GM18520 (cell line): ENCODE measurements around the gene PLXNA4.

ENCODE experiments used
- ATAC-seq: cut with Tn5 transposase; IDR thresholded peaks from one replicate; pipeline ENCODE4 v1.9.1; 2021; ENCODE audit not compliant: unreplicated experiment

PLXNA4 gene

GRCh38 chr7:132328047-132328620, 248.1 kb downstream of the PLXNA4 start:
- ATAC-seq: no peak

DNA sequence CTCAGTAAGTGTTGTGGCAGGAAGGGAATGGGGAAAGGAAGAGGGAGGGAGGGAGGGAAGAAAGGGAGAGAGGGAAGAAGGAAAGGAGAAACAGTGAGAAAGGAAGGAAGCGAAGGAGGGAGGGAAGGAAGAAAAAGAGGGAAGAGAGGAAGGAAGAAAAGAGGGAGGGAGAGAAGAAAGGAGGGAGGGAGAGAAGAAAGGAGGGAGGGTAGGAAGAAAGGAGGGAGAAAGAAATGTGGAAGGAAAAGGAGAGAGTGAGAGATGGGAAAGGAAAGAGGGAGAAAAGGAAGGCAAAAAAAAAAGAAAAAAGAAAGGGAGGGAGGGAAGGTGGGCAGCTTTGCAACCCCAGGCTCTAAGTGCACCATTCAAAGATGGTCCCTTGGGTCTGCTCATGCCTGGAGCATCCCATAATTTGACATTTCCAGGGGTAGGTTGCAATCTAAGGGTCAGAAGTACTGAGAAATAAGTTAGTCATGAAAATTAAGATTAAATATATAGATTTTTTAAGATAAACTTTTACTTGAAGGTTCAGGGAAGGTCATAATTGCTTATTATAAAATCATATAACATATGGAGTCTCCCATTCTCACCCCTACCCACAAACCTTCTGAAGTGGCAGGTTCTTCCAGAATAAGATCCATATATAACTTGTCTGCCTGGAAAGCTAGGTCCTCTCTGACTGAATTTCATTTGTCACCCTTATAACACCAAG, 249.2 kb downstream of the PLXNA4 start:
- no peak for ATAC-seq

GRCh38 chr7:132322970-132323369, 253.3 kb downstream of the PLXNA4 start:
- no peak for ATAC-seq

GRCh38 chr7:132321387-132321786, 254.9 kb downstream of the PLXNA4 start:
- ATAC-seq: no peak

GRCh38 chr7:132319481-132319880, 256.8 kb downstream of the PLXNA4 start:
- no peak for ATAC-seq

DNA sequence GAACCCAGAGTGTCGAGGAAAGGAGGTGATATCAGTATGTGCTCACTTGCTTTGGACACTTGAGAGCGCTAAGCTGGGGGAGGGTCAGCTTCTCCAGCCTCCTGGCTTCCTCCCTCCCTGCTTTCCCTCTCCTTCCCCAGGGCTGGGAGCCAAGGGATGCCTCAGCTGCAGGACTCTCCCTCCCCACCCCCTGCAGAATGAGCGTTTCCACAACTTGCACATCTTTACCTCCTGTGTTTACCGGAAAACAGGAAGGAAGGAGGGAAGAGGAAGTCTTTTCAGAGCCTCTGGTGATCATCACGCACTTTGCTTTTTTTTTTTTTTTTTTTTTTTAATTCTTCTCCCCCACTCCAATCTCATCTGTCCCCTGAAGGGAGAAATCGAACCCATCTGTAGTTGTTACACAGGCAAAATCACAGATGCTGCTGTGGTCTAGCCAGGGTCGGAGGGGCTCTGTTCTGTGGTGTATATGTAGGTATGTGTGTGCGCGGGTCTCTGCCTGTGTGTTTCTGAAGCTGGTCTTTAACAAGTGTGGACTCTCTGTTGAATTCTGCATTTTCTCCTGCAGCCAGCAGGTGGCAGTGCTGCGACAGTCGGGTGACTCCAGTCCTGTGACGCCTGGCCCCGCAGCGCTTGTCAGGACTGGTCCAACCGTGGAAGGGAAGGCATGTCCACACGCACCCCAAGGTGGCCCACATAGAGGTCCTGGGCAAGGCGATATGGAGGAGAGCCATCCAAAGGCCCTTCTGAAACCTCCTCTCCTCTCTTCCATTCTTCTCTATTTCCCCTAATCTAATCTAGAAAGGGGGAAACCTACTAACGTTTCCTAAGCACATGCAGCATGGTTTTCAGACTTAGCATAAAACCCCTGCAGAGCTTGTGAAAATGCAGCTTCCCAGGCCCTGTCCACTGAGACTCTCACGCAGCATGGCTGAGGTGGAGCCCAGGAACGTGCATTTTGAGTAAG, 257.6 kb downstream of the PLXNA4 start:
- ATAC-seq: peak; percentile 68

DNA sequence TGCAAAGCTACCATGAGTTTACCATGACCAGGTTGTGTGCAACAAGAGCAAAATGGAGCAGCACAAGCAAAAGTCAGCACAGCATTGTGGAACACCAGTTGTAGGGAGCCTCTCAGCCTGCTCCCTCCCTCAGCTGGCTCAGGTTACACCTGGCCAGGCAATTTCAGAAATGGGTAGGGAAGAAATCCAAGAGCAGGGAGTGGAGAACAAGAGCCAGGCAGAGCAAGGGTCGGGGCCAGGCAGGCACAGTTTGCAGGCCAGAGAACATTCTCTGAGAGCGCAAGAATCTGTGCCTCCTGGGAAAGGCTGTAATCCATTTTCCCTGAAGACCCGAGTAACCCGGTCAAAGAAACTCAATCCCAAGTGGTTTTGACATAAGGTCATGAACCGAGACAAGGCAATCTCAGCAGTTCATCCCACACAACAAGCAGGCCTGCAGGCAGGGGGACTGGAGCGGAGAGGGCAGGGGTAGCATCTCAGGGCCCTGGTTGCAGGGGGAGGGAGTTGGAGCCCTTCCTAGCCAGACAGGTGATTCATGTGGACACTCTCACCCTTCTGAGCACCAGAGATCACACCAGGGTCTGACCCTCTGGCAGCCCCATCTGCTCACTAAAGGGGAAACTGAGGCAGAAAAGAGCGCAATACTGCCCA, 258.4 kb downstream of the PLXNA4 start:
- ATAC-seq: no peak

- ATAC-seq: no peak
Measured at GRCh38 chr7:132312531-132313055, 263.7 kb downstream of the PLXNA4 start.

- ATAC-seq: no peak
Measured at GRCh38 chr7:132311733-132312132, 264.5 kb downstream of the PLXNA4 start.

DNA sequence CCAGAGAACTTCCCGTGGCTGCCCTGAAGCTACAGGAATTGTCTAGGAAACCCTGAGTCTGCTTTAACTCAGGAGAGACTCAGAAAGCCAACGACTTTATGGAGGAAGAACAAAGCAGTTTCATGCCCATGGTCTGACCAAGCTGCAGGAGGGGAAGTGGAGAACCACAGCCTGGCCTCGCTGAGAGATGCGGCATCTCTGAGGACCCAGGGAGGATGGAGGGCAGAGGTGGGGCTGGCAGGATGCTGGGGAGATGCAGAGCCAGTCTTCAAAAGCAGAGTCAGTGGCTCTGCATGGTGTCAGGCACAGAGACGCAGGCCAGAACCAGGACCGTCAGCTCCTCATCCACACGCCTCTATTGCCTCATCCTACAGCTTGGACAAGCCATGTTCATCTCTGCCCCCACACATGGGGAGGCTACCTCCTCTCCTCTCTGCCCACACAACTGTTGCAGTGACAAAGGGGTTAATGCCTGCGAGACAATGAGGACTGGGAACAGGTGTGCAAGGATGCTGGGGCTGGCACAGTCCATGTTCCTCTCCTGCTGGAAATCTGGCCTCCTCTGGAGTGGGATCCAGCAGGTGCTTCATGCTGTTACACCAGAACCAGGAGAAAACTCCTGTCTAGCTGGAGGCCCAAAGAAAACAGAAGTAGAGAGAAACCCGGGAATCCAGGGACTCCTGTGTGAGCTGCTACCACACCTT, 267.0 kb downstream of the PLXNA4 start:
- ATAC-seq: no peak

DNA sequence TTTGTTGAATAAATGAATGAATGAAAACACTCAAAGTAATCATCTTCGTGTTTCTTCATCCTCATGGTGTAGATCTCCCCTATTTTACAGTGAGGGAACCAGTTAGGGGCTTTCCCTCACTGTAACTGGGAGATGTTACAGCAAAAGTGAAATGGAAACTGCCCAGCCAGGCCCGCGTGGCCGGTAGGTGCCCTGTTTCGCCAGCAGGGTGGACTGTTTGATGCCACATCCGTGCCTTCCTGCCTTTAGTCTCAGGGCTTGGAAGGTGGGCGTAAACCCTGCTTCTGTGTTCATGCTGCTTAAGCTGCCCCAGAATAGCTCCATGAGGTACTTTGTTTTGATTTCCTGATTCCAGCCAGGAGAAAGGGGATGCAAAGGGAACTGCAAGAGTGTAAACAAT, 268.8 kb downstream of the PLXNA4 start:
- ATAC-seq: no peak

GRCh38 chr7:132300599-132301277, 275.5 kb downstream of the PLXNA4 start:
- no peak for ATAC-seq

- no peak for ATAC-seq
Measured at GRCh38 chr7:132298790-132299189, 277.5 kb downstream of the PLXNA4 start.

DNA sequence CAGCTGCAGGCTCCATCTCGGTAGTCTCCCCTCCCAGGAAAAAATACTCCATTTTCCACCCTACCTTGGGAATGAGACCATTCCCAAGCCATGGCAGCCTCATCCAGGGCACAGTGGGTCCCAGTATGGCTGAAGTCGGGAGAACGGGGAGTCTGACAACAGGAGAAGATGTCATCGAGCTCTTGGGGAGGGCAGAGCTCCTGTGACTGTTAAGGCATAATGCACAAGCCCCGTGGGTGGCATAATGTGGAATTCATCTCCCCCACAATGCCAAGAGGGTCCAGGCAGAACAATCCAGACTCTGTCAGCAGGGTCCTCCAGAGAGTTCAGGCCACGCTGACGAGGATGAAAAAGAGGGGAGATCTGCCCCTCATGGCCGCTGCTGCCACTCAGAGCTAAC, 279.4 kb downstream of the PLXNA4 start:
- no peak for ATAC-seq

DNA sequence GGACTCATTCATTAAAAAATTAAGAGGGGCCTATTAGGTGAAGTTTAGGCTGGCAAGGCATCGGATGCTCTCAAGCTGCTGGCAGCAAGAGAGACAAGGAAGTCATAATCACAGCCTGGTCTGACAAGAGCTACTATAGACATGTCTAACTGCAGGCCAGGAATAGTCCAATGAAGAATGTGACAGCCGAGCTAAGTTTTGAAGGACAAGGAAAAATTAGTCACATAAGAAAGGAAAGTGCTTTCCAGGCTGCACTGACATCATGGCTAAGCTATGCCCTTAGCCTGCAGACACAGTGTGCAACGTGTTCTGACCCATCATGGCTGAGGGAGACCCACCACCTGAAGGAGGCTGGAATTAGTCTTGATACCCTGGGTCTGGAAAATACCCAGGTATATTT, 281.1 kb downstream of the PLXNA4 start:
- ATAC-seq: no peak

DNA sequence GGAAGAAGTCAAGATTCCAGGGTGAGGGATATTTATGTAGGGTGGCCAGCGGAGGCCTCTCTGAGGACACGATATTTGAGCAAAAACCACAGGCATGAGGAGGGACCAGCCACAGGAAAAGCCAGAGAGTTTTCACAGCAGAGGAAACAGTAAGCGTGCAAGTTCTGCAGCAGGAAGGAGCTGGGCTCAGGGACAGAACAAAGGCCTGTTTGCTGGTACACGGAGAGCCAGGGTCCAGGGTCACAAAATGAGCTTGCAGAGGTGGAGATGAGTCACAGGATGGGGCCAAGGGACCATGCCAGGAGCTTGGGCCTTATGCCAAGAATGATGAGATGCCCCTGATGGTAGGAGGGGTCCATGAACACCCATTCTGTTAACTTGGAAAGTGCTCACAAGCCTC, 283.5 kb downstream of the PLXNA4 start:
- ATAC-seq: no peak

- ATAC-seq: no peak
Measured at GRCh38 chr7:132291481-132291880, 284.8 kb downstream of the PLXNA4 start.

DNA sequence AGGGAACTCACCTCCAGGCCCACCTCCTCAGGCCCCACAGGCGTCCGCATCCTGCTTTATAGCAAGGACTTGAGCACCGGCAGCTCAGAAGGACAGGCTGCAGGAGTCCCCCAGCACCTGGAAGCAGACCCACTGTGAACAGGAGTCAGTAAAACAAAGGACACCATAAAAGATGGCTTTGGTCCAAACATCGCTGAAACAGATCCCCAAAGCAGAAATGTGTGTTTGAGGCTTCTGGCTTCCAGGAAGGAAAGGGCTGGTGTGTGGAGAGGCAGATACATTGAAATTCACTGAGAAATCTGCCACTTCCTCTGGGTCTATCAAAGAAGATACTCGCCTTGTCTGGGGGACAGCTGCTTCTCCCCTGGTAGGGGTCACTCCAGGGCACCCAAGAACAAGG, 286.2 kb downstream of the PLXNA4 start:
- no peak for ATAC-seq

- no peak for ATAC-seq
Measured at GRCh38 chr7:132286836-132287235, 289.4 kb downstream of the PLXNA4 start.

GRCh38 chr7:132280335-132280734, 295.9 kb downstream of the PLXNA4 start:
- no peak for ATAC-seq
